K562 (cell line): ENCODE data around the gene KHSRP. TPM values are rescaled to one million over a fixed set of nuclear protein-coding genes. Genes with fewer than 3 reads are reported as not detected.

Experiments used
- ATF1 ChIP-seq, 2 experiments: fragments of 450-650 bp in 1 of 2; IDR thresholded peaks; 2 replicates each; pipeline ENCODE4 v1.6.1; 2016; ENCODE audit warnings: missing compliant biosample characterization in 1 of 2, missing genetic modification characterization in 1 of 2
- CC2D1A ChIP-seq: fragments of 450-650 bp; IDR thresholded peaks from 2 replicates; pipeline ENCODE4 v1.6.1; 2017; ENCODE audit warnings: mild to moderate bottlenecking
- HNRNPLL ChIP-seq: fragments of 200-400 bp; formaldehyde crosslinking; IDR thresholded peaks from 2 replicates; pipeline ENCODE4 v1.6.1; 2017; ENCODE audit warnings: low read length, low read depth, mild to moderate bottlenecking; ENCODE audit not compliant: poor library complexity, severe bottlenecking
- ILF3 ChIP-seq: fragments of 450-650 bp; IDR thresholded peaks from 2 replicates; pipeline ENCODE4 v1.6.1; 2018; ENCODE audit warnings: antibody characterized with exemption, mild to moderate bottlenecking, moderate library complexity, borderline replicate concordance
- POLR2AphosphoS2 ChIP-seq: IDR thresholded peaks from 2 replicates; pipeline ENCODE4 v1.6.1; 2012; ENCODE audit warnings: low read length, improper control_type of control experiment
- RBM14 ChIP-seq: fragments of 200-400 bp; formaldehyde crosslinking; IDR thresholded peaks from 2 replicates; pipeline ENCODE4 v1.6.1; 2018; ENCODE audit warnings: low read depth, mild to moderate bottlenecking, low read length, moderate library complexity, borderline replicate concordance; ENCODE audit not compliant: insufficient read depth
- SMAD4 ChIP-seq: fragments of 250-450 bp; sonication (Bioruptor Pico); conservative IDR thresholded peaks from 2 replicates; pipeline ENCODE4 v1.8.0; 2021; ENCODE audit warnings: inconsistent platforms, mild to moderate bottlenecking, moderate library complexity
- STAG1 ChIP-seq: sonication (generic); formaldehyde crosslinking; IDR thresholded peaks from 2 replicates; pipeline ENCODE4 v1.5.0; 2020; ENCODE audit warnings: missing genetic modification reagents, borderline replicate concordance
- STAT5A ChIP-seq: IDR thresholded peaks from 2 replicates; pipeline ENCODE4 v1.6.1; 2012; ENCODE audit warnings: low read length, inconsistent platforms, borderline replicate concordance
- ZFP1 ChIP-seq: fragments of 450-650 bp; formaldehyde crosslinking; IDR thresholded peaks from 2 replicates; pipeline ENCODE4 v1.4.0; 2020; ENCODE audit warnings: mild to moderate bottlenecking, mixed read lengths
- polyA plus RNA-seq, 8 experiments: library from polyadenylated mRNA; depleted of rRNA in 4 of 8; stranded (reverse) in 5 of 8; unstranded in 3 of 8; fragments of >200 nt; fragmentation: Nextera tagmentation in 2 of 8; fragmentation: Illumina TruSeq in 1 of 8; extraction: Ambion mirVana in 2 of 8; extraction: Trizol in 1 of 8; gene quantifications; 2 replicates each; pipeline versions ENCODE4 v1.2.1 to v1.2.3, GENCODE V29; 2011 to 2014; ENCODE audit warnings: inconsistent platforms in 1 of 8, missing spikeins in 1 of 8
- total RNA-seq, 7 experiments: library from RNA; depleted of rRNA in 6 of 7; stranded (reverse); fragments of >200 nt in 6 of 7; fragmentation: Illumina TruSeq in 2 of 7; extraction: Trizol in 2 of 7; gene quantifications; 2 replicates each; pipeline versions ENCODE4 v1.2.1 to v1.2.3, GENCODE V29; 2011 to 2021; ENCODE audit warnings: low replicate concordance in 1 of 7
- TF ChIP-seq, protein P1 (sequence below), 2 experiments: fragments of 450-650 bp; formaldehyde crosslinking in 1 of 2; IDR thresholded peaks; 2 replicates each; pipeline versions ENCODE4 v1.4.0 to v1.6.1; 2014 to 2020; ENCODE audit warnings: mild to moderate bottlenecking in 2 of 2, borderline replicate concordance in 1 of 2, low read depth in 1 of 2
- TF ChIP-seq, protein P2 (sequence below): sonication (generic); IDR thresholded peaks from 2 replicates; pipeline ENCODE4 v1.6.1; 2016
- TF ChIP-seq, protein P3 (sequence below): fragments of 250-450 bp; sonication (Bioruptor Pico); IDR thresholded peaks from 2 replicates; pipeline ENCODE4 v1.8.0; 2022; ENCODE audit warnings: inconsistent platforms, mild to moderate bottlenecking, moderate library complexity, borderline replicate concordance

Gene KHSRP
- total and polyA plus RNA-seq, 9 of the 15 experiments (the other 6 are each of a cell fraction or from before 2014, with no cell fraction given) = 4.2 to 564 (median 139) TPM

DNA sequence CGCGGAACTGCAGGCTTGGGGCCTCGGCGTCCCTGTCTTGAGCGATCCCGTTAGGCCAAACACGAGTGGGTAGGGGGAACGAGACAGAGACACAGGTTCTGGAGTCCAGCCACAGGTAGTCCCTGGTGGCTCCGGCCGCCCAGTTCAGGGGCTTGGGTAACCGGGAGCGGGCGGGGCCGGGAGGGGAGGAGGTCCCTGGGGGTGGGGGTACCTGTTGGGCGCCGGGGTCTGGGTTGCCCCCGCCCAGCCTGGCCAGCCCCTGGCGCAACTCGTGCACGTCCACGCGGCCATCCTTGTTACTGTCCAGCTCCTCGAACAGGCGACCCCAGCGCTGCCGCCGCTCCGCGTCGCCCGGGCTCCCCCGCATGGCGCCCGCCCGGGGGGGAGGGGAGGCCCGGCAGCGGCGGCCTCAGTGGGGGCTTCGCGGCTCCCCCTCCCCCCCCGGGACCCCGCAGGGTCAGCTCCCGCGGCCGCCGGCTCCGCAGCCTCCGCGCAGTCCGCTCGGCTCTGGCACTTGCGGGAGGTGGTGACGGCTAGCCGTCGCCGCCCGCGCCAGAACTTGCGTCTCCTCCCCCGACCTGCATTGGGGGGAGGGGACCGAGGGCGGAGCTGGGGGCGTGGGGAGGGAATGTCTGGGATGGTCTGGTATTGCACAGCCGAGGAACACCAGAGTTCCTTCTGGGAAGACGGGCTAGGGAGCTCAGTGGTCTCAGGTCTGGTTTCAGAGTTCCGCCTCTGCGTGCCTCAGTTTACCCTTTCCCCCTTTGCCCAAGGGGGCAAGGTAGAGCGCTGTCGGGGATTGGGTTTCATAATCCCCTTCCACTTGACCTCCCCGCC is 34.9 kb upstream of the KHSRP start, which contains the start of gene SLC25A23 (continued):
- TF ChIP-seq, protein P1, sequence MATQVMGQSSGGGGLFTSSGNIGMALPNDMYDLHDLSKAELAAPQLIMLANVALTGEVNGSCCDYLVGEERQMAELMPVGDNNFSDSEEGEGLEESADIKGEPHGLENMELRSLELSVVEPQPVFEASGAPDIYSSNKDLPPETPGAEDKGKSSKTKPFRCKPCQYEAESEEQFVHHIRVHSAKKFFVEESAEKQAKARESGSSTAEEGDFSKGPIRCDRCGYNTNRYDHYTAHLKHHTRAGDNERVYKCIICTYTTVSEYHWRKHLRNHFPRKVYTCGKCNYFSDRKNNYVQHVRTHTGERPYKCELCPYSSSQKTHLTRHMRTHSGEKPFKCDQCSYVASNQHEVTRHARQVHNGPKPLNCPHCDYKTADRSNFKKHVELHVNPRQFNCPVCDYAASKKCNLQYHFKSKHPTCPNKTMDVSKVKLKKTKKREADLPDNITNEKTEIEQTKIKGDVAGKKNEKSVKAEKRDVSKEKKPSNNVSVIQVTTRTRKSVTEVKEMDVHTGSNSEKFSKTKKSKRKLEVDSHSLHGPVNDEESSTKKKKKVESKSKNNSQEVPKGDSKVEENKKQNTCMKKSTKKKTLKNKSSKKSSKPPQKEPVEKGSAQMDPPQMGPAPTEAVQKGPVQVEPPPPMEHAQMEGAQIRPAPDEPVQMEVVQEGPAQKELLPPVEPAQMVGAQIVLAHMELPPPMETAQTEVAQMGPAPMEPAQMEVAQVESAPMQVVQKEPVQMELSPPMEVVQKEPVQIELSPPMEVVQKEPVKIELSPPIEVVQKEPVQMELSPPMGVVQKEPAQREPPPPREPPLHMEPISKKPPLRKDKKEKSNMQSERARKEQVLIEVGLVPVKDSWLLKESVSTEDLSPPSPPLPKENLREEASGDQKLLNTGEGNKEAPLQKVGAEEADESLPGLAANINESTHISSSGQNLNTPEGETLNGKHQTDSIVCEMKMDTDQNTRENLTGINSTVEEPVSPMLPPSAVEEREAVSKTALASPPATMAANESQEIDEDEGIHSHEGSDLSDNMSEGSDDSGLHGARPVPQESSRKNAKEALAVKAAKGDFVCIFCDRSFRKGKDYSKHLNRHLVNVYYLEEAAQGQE (IDR thresholded peaks at IDR 0.05; ENCODE audit: borderline replicate concordance) = 0 out of 2 replicates have a peak, but pooled peaks have one; percentile 16
- TF ChIP-seq, protein P1 (CRISPR knock-in tag; IDR thresholded peaks at IDR 0.05; ENCODE audit: low read depth) = no peak
- peak; percentile 57; the same call in 1 of the 2 replicates for TF ChIP-seq SMAD4 (CRISPR knock-in tag)
- TF ChIP-seq RBM14 = no peak
- TF ChIP-seq, protein P2, sequence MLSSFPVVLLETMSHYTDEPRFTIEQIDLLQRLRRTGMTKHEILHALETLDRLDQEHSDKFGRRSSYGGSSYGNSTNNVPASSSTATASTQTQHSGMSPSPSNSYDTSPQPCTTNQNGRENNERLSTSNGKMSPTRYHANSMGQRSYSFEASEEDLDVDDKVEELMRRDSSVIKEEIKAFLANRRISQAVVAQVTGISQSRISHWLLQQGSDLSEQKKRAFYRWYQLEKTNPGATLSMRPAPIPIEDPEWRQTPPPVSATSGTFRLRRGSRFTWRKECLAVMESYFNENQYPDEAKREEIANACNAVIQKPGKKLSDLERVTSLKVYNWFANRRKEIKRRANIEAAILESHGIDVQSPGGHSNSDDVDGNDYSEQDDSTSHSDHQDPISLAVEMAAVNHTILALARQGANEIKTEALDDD = no peak
- peak; percentile 77 for TF ChIP-seq HNRNPLL
- no peak for TF ChIP-seq STAT5A
- TF ChIP-seq, protein P3, sequence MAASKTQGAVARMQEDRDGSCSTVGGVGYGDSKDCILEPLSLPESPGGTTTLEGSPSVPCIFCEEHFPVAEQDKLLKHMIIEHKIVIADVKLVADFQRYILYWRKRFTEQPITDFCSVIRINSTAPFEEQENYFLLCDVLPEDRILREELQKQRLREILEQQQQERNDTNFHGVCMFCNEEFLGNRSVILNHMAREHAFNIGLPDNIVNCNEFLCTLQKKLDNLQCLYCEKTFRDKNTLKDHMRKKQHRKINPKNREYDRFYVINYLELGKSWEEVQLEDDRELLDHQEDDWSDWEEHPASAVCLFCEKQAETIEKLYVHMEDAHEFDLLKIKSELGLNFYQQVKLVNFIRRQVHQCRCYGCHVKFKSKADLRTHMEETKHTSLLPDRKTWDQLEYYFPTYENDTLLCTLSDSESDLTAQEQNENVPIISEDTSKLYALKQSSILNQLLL (CRISPR knock-in tag) = no peak
- TF ChIP-seq ZFP1 (CRISPR knock-in tag) = no peak
- no peak for TF ChIP-seq POLR2AphosphoS2
- no peak for TF ChIP-seq ILF3
- TF ChIP-seq STAG1 (CRISPR knock-in tag) = no peak
- no peak for TF ChIP-seq ATF1 (CRISPR knock-in tag; IDR thresholded peaks at IDR 0.05)
- no peak for TF ChIP-seq ATF1 (tag; IDR thresholded peaks at IDR 0.05)
- TF ChIP-seq CC2D1A = peak; percentile 40; the same call in 1 of the 2 replicates
